C4-2B (cell line): ENCODE results near the gene CDH8.

Source experiments
- CTCF ChIP-seq: fragments of 450-650 bp; conservative IDR thresholded peaks from 2 replicates; pipeline ENCODE4 v1.5.1; 2017; ENCODE audit warnings: mild to moderate bottlenecking
- ZFX ChIP-seq: fragments of 450-650 bp; IDR thresholded peaks from 2 replicates; pipeline ENCODE4 v1.6.1; 2017

- TF ChIP-seq CTCF (no peak), ZFX (no peak)
These were observed 26.1 kb downstream of the CDH8 start for GRCh38 chr16:62010186-62010585.
